Measurements from ENCODE around the gene ALDOB. TPM values are rescaled to one million over a fixed set of nuclear protein-coding genes. Genes with fewer than 3 reads are reported as not detected.

ALDOB gene
- total RNA-seq, 2 experiments from 2014 or later, result not detected

GRCh38 chr9:101478444-101478843, 42.9 kb upstream of the ALDOB start:
- DNase-seq, result no peak
- Histone ChIP-seq H3K4me3 (ENCODE audit: low read length) (no peak overlapping the region), H3K9me3 (ENCODE audit: control insufficient read depth in 1 of 2, insufficient read depth in 1 of 2, low read length in 2 of 2) (peaks cover 0 to 12% of the 10 kb centered on the region in 2 experiments), H3K36me3 (ENCODE audit: insufficient read depth, low read length) (no peaks in the 10 kb centered on the region), H3K27me3 (ENCODE audit: control insufficient read depth in 1 of 2, insufficient read depth in 2 of 2, low read length in 2 of 2) (peaks cover 3 to 14% of the 10 kb centered on the region in 2 experiments), H3K27ac (ENCODE audit: low read depth in 1 of 2, low read length in 2 of 2) (no peak overlapping the region), H3K4me1 (ENCODE audit: insufficient read depth, low read length) (no peaks in the 10 kb centered on the region)
- ATAC-seq (ENCODE audit: poor library complexity), result no peak
- Mint-ChIP-seq H3K27me3 (peaks cover 61% of the 10 kb centered on the region), H3K36me3 (ENCODE audit: low read depth) (no peaks in the 10 kb centered on the region), H3K4me3 (no peak overlapping the region), H3K4me1 (ENCODE audit: low read depth) (no peaks in the 10 kb centered on the region), H3K27ac (no peak overlapping the region), H3K9me3 (no peaks in the 10 kb centered on the region)
- ChIA-PET CTCF (no interaction called here), POLR2A (no interaction called here)
- intact Hi-C loops (cut with DNase I, micrococcal nuclease), result no loop called here
- TF ChIP-seq CTCF (IDR thresholded peaks at IDR 0.05), result no peak

GRCh38 chr9:101477736-101478135, 42.2 kb upstream of the ALDOB start:
- Histone ChIP-seq H3K27me3 (ENCODE audit: control insufficient read depth in 1 of 2, insufficient read depth in 2 of 2, low read length in 2 of 2) (peaks cover 3 to 11% of the 10 kb centered on the region in 2 experiments), H3K4me1 (ENCODE audit: insufficient read depth, low read length) (no peaks in the 10 kb centered on the region), H3K36me3 (ENCODE audit: insufficient read depth, low read length) (no peaks in the 10 kb centered on the region), H3K4me3 (ENCODE audit: low read length) (no peak overlapping the region), H3K9me3 (ENCODE audit: control insufficient read depth in 1 of 2, insufficient read depth in 1 of 2, low read length in 2 of 2) (peaks cover 0 to 12% of the 10 kb centered on the region in 2 experiments), H3K27ac (ENCODE audit: low read depth in 1 of 2, low read length in 2 of 2) (no peak overlapping the region)
- no peak overlapping the region for H3K4me3 Mint-ChIP-seq
- H3K36me3 Mint-ChIP-seq (ENCODE audit: low read depth), result no peaks in the 10 kb centered on the region
- H3K4me1 Mint-ChIP-seq (ENCODE audit: low read depth), result no peaks in the 10 kb centered on the region
- ATAC-seq (ENCODE audit: poor library complexity) (no peak), DNase-seq (no peak)
- no peak for TF ChIP-seq CTCF (IDR thresholded peaks at IDR 0.05)
- no peaks in the 10 kb centered on the region for H3K9me3 Mint-ChIP-seq
- no peak overlapping the region for H3K27ac Mint-ChIP-seq
- ChIA-PET CTCF (no interaction called here), POLR2A (no interaction called here)
- peaks cover 62% of the 10 kb centered on the region for H3K27me3 Mint-ChIP-seq
- intact Hi-C loops (cut with DNase I, micrococcal nuclease), result no loop called here

- TF ChIP-seq CTCF (IDR thresholded peaks at IDR 0.05), result no peak
- no peak for DNase-seq
Measured at GRCh38 chr9:101477214-101477613, 41.6 kb upstream of the ALDOB start.

More at GRCh38 chr9:101477214-101477613, 41.6 kb upstream of the ALDOB start:
- no peaks in the 10 kb centered on the region for H3K9me3 Mint-ChIP-seq
- no peak overlapping the region for H3K27ac Mint-ChIP-seq
- H3K36me3 ChIP-seq (ENCODE audit: insufficient read depth, low read length), result no peaks in the 10 kb centered on the region
- H3K4me3 ChIP-seq (ENCODE audit: low read length), result no peak overlapping the region
- H3K27me3 Mint-ChIP-seq, result peaks cover 63% of the 10 kb centered on the region
- no peak for ATAC-seq (ENCODE audit: poor library complexity)
- intact Hi-C loops (cut with DNase I, micrococcal nuclease), result no loop called here
- H3K4me1 Mint-ChIP-seq (ENCODE audit: low read depth), result no peaks in the 10 kb centered on the region
- H3K27me3 ChIP-seq (ENCODE audit: control insufficient read depth in 1 of 2, insufficient read depth in 2 of 2, low read length in 2 of 2), result peaks cover 3 to 13% of the 10 kb centered on the region in 2 experiments
- peaks cover 0 to 12% of the 10 kb centered on the region in 2 experiments for H3K9me3 ChIP-seq (ENCODE audit: control insufficient read depth in 1 of 2, insufficient read depth in 1 of 2, low read length in 2 of 2)
- no peak overlapping the region for H3K27ac ChIP-seq (ENCODE audit: low read depth in 1 of 2, low read length in 2 of 2)
- H3K36me3 Mint-ChIP-seq (ENCODE audit: low read depth), result no peaks in the 10 kb centered on the region
- H3K4me3 Mint-ChIP-seq, result no peak overlapping the region
- POLR2A ChIA-PET, result no interaction called here
- CTCF ChIA-PET, result no interaction called here
- H3K4me1 ChIP-seq (ENCODE audit: insufficient read depth, low read length), result no peaks in the 10 kb centered on the region

All from CD4-positive, alpha-beta T cell (primary cell).